Neural cell (in vitro differentiated cells): ENCODE data around the gene LAIR2. TPM values are rescaled to one million over a fixed set of nuclear protein-coding genes. Genes with fewer than 3 reads are reported as not detected.

Experiments
- H2AFZ ChIP-seq: fragments of 200-600, 300-800 bp; sonication (generic), shearing (Covaris generic); 2 replicates; pipeline ENCODE4 v1.6.0; 2014; ENCODE audit warnings: low read depth, mild to moderate bottlenecking, antibody characterized with exemption, low read length, moderate library complexity
- H3F3A ChIP-seq: fragments of 200-600 bp; shearing (Covaris generic); 2 replicates; pipeline ENCODE4 v1.6.1; 2016; ENCODE audit warnings: mild to moderate bottlenecking, moderate library complexity, mixed read lengths, antibody characterized with exemption, low read length; ENCODE audit not compliant: insufficient read depth, poor library complexity, severe bottlenecking
- H3K27ac ChIP-seq: fragments of 200-600, 300-800 bp; sonication (generic), shearing (Covaris generic); 2 replicates; pipeline ENCODE4 v1.5.1; 2014; ENCODE audit warnings: mild to moderate bottlenecking, low read length, moderate library complexity
- H3K27me3 ChIP-seq: fragments of 300-800, 200-600 bp; sonication (generic), shearing (Covaris generic); 2 replicates; pipeline ENCODE4 v1.6.0; 2014; ENCODE audit warnings: mild to moderate bottlenecking, low read depth, low read length, moderate library complexity; ENCODE audit not compliant: insufficient read depth
- H3K36me3 ChIP-seq: fragments of 300-800, 200-600 bp; sonication (generic), shearing (Covaris generic); 2 replicates; pipeline ENCODE4 v1.5.1; 2014; ENCODE audit warnings: mild to moderate bottlenecking, antibody characterized with exemption, low read length, moderate library complexity; ENCODE audit not compliant: insufficient read depth
- H3K4me2 ChIP-seq: fragments of 300-800, 200-600 bp; sonication (generic), shearing (Covaris generic); 2 replicates; pipeline ENCODE4 v1.6.0; 2014; ENCODE audit warnings: mild to moderate bottlenecking, low read length
- H3K4me3 ChIP-seq: fragments of 300-800, 200-600 bp; sonication (generic), shearing (Covaris generic); 2 replicates; pipeline ENCODE4 v1.5.1; 2014; ENCODE audit warnings: mild to moderate bottlenecking, low read length, moderate library complexity
- H3K79me2 ChIP-seq: fragments of 200-600 bp; shearing (Covaris generic); replicated peaks from 2 replicates; pipeline ENCODE4 v1.6.0; 2014; ENCODE audit warnings: mild to moderate bottlenecking, low read length, moderate library complexity; ENCODE audit not compliant: insufficient read depth
- H3K9ac ChIP-seq: fragments of 300-800, 200-600 bp; sonication (generic), shearing (Covaris generic); 2 replicates; pipeline ENCODE4 v1.6.1; 2016; ENCODE audit warnings: mild to moderate bottlenecking, low read length, mixed read lengths
- H3K9me2 ChIP-seq: fragments of 200-600 bp; shearing (Covaris generic); 2 replicates; pipeline ENCODE4 v1.6.1; 2016; ENCODE audit warnings: mild to moderate bottlenecking, low read length, mixed read lengths; ENCODE audit not compliant: insufficient read depth
- H3K9me3 ChIP-seq: fragments of 200-600, 300-800 bp; sonication (generic), shearing (Covaris generic); 2 replicates; pipeline ENCODE4 v1.6.1; 2016; ENCODE audit warnings: mild to moderate bottlenecking, mixed run types, low read length, moderate library complexity, mixed read lengths
- H4K20me1 ChIP-seq: fragments of 200-600 bp; shearing (Covaris generic); 2 replicates; pipeline ENCODE4 v1.6.1; 2016; ENCODE audit warnings: mild to moderate bottlenecking, mixed run types; ENCODE audit not compliant: insufficient read depth
- CTCF ChIP-seq: fragments of 450-650 bp; IDR thresholded peaks from 2 replicates; pipeline ENCODE4 v1.5.1; 2014; ENCODE audit warnings: antibody characterized with exemption, mild to moderate bottlenecking, moderate library complexity; ENCODE audit not compliant: poor library complexity, severe bottlenecking
- EP300 ChIP-seq: fragments of 450-650 bp; conservative IDR thresholded peaks from 2 replicates; pipeline ENCODE4 v1.6.1; 2014; ENCODE audit warnings: antibody characterized with exemption, mild to moderate bottlenecking, moderate library complexity; ENCODE audit not compliant: poor library complexity, severe bottlenecking
- EZH2 ChIP-seq: fragments of 200-600, 300-800 bp; shearing (Covaris generic), sonication (generic); IDR thresholded peaks from 2 replicates; pipeline ENCODE4 v1.6.1; 2014; ENCODE audit warnings: antibody characterized with exemption, low read length, borderline replicate concordance, mild to moderate bottlenecking; ENCODE audit not compliant: insufficient read depth, poor library complexity, severe bottlenecking
- MXI1 ChIP-seq: fragments of 450-650 bp; conservative IDR thresholded peaks from 2 replicates; pipeline ENCODE4 v1.6.1; 2014; ENCODE audit warnings: antibody characterized with exemption, mild to moderate bottlenecking; ENCODE audit not compliant: poor library complexity, severe bottlenecking
- POLR2AphosphoS5 ChIP-seq: IDR thresholded peaks from 2 replicates; pipeline ENCODE4 v1.6.1; 2012
- RAD21 ChIP-seq: fragments of 450-650 bp; conservative IDR thresholded peaks from 2 replicates; pipeline ENCODE4 v1.6.1; 2014; ENCODE audit warnings: antibody characterized with exemption, mild to moderate bottlenecking, moderate library complexity
- REST ChIP-seq: IDR thresholded peaks from 2 replicates; pipeline ENCODE4 v1.6.1; 2012; ENCODE audit warnings: borderline replicate concordance
- SMC3 ChIP-seq: fragments of 450-650 bp; conservative IDR thresholded peaks from 2 replicates; pipeline ENCODE4 v1.6.1; 2014; ENCODE audit warnings: antibody characterized with exemption, mild to moderate bottlenecking, moderate library complexity; ENCODE audit not compliant: poor library complexity
- TAF1 ChIP-seq: IDR thresholded peaks from 2 replicates; pipeline ENCODE4 v1.6.1; 2012; ENCODE audit warnings: low read depth
- polyA plus RNA-seq: library from polyadenylated mRNA; depleted of rRNA; stranded (reverse); fragments of >200 nt; gene quantifications from 2 replicates; pipeline ENCODE4 v1.2.3, GENCODE V29; 2014

LAIR2 gene
- polyA plus RNA-seq, 1 donor from 2014 or later: not detected

DNA sequence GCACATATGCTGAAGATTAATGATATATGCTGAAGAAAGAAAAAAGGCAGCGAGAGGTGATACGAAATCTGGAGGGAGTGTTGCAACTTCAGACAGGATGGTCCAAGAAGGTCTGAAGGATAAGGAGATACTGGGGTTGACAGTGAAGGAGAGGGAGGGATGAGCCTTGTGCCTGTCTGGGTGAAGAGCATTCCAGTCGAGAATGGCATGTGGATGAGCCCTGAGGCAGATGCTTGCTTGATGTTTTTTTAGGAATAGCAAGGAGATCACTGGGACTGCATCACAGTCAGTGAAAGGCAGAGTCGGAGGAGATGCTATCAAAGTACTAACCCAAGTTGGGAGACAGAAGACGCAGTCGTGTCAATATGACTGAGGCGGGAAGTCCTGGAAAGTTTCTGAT, 13.3 kb upstream of the LAIR2 start:
- H3K9me3 ChIP-seq: no peaks in the 10 kb centered on the region
- no peak for TF ChIP-seq EP300
- TF ChIP-seq RAD21: no peak
- no peak for TF ChIP-seq TAF1
- no peak for TF ChIP-seq CTCF
- TF ChIP-seq EZH2: no peak
- no peak for TF ChIP-seq SMC3
- TF ChIP-seq MXI1: no peak
- TF ChIP-seq REST: no peak
- no peak for TF ChIP-seq POLR2AphosphoS5

GRCh38 chr19:54489766-54490165, 12.9 kb upstream of the LAIR2 start:
- no peaks in the 10 kb centered on the region for H3K9me2 ChIP-seq
- H3K27me3 ChIP-seq: no peaks in the 10 kb centered on the region
- H3K4me3 ChIP-seq: no peak overlapping the region
- no peaks in the 10 kb centered on the region for H3K9me3 ChIP-seq
- no peak overlapping the region for H3K27ac ChIP-seq
- no peak overlapping the region for H3K9ac ChIP-seq
- H3K79me2 ChIP-seq: no peaks in the 10 kb centered on the region
- H2AFZ ChIP-seq: no peak overlapping the region
- H3K36me3 ChIP-seq: no peaks in the 10 kb centered on the region
- no peaks in the 10 kb centered on the region for H4K20me1 ChIP-seq
- no peaks in the 10 kb centered on the region for H3F3A ChIP-seq
- TF ChIP-seq POLR2AphosphoS5: no peak
- TF ChIP-seq EZH2: no peak
- no peak for TF ChIP-seq TAF1
- no peak for TF ChIP-seq MXI1
- no peak overlapping the region for H3K4me2 ChIP-seq

More for the DNA sequence above, 13.3 kb upstream of the LAIR2 start:
- H3K4me2 ChIP-seq: no peak overlapping the region
- H3K79me2 ChIP-seq: no peaks in the 10 kb centered on the region
- H2AFZ ChIP-seq: no peak overlapping the region
- H3K4me3 ChIP-seq: no peak overlapping the region
- H3F3A ChIP-seq: no peaks in the 10 kb centered on the region
- H4K20me1 ChIP-seq: no peaks in the 10 kb centered on the region
- no peaks in the 10 kb centered on the region for H3K27me3 ChIP-seq
- H3K9me2 ChIP-seq: no peaks in the 10 kb centered on the region
- H3K9ac ChIP-seq: no peak overlapping the region
- no peaks in the 10 kb centered on the region for H3K36me3 ChIP-seq
- H3K27ac ChIP-seq: no peak overlapping the region

DNA sequence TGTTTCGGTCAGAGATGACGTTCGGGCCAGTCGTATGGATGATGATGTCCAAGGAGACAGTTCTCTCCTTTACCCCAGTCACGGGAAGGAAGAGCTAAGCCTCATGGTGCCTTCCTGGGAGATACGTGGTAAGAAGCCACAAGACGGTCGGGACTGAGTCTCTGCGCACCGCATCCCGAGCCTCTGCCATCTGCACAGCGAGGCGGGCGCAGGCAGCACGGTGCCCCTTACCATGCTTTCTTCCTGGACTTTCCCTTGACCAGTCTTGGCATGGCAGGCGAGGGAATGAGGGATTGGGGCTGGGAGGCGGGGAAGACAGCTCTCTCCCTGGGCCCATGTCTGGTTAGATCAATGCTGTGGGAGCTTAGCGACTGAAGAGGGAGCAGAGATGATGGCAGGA, 10.1 kb upstream of the LAIR2 start:
- H3K9me3 ChIP-seq: no peaks in the 10 kb centered on the region
- no peaks in the 10 kb centered on the region for H3F3A ChIP-seq

More for the DNA sequence above, 10.1 kb upstream of the LAIR2 start:
- Histone ChIP-seq H3K9me2 (no peaks in the 10 kb centered on the region), H3K36me3 (no peaks in the 10 kb centered on the region), H4K20me1 (no peaks in the 10 kb centered on the region), H3K4me3 (no peak overlapping the region), H3K9ac (no peak overlapping the region), H3K4me2 (no peak overlapping the region), H3K27me3 (no peaks in the 10 kb centered on the region), H2AFZ (no peak overlapping the region), H3K79me2 (no peaks in the 10 kb centered on the region), H3K27ac (no peak overlapping the region)
- TF ChIP-seq REST (no peak), EP300 (no peak), RAD21 (no peak), TAF1 (no peak), MXI1 (no peak)
